ENCODE results near the gene FAM83G.
A peak's percentile ranks its signal among the peaks of the same experiment; 100 is the strongest.
"Not testable (repeated sequence)": the region's sequence is repeated elsewhere in the genome, so short reads cannot be mapped to it uniquely, and the experiment has no call there.

Gene FAM83G

GRCh38 chr17:18950346-18950745 is 54.2 kb downstream of the FAM83G start:
- DNase-seq: no peak

- DNase-seq: no peak
Observed at GRCh38 chr17:18949566-18949965, 55.0 kb downstream of the FAM83G start.

GRCh38 chr17:18948476-18949006 is 56.0 kb downstream of the FAM83G start:
- DNase-seq: no peak

GRCh38 chr17:18947866-18948265 is 56.7 kb downstream of the FAM83G start:
- DNase-seq: no peak

GRCh38 chr17:18946536-18946935 is 58.0 kb downstream of the FAM83G start:
- DNase-seq: no peak

- DNase-seq: no peak
Observed at GRCh38 chr17:18944646-18945045, 59.9 kb downstream of the FAM83G start.

GRCh38 chr17:18938692-18939023 is 65.9 kb downstream of the FAM83G start:
- DNase-seq: no peak

GRCh38 chr17:18937981-18938691 is 66.4 kb downstream of the FAM83G start:
- no peak for DNase-seq

GRCh38 chr17:18933102-18934058 is 71.2 kb downstream of the FAM83G start:
- no peak for DNase-seq

GRCh38 chr17:18932360-18933055 is 72.1 kb downstream of the FAM83G start:
- DNase-seq: no peak

GRCh38 chr17:18928628-18929125 is 75.9 kb downstream of the FAM83G start:
- no peak for DNase-seq

GRCh38 chr17:18925187-18925586 is 79.4 kb downstream of the FAM83G start:
- DNase-seq: no peak

- not testable (repeated sequence) for DNase-seq
Observed at GRCh38 chr17:18922596-18922995, 82.0 kb downstream of the FAM83G start.

GRCh38 chr17:18921912-18922451 is 82.6 kb downstream of the FAM83G start:
- DNase-seq: peak; percentile 53

- DNase-seq: no peak
Observed at GRCh38 chr17:18921485-18921884, 83.1 kb downstream of the FAM83G start.

GRCh38 chr17:18920911-18921441 is 83.6 kb downstream of the FAM83G start:
- peak; percentile 21 for DNase-seq

GRCh38 chr17:18919963-18920362 is 84.6 kb downstream of the FAM83G start:
- DNase-seq: no peak

Measured in fibroblast of skin of right quadriceps (primary cell).